OCI-LY1 (cell line): Measurements from ENCODE around the gene CATSPERZ.

Experiments
- CTCF ChIP-seq: fragments of 200-600 bp; sonication (generic), shearing (Covaris generic); IDR thresholded peaks from 2 replicates; pipeline ENCODE4 v1.5.1; 2017; ENCODE audit warnings: mild to moderate bottlenecking, antibody characterized with exemption, low read length, moderate library complexity, mixed read lengths
- EZH2 ChIP-seq: fragments of 200-600 bp; sonication (generic), shearing (Covaris generic); IDR thresholded peaks from 2 replicates; pipeline ENCODE4 v1.8.0; 2017; ENCODE audit warnings: borderline replicate concordance, mixed run types, mild to moderate bottlenecking, antibody characterized with exemption, low read length, moderate library complexity, mixed read lengths

GRCh38 chr11:64344787-64345186 is 44.6 kb downstream of the CATSPERZ start:
- no peak for TF ChIP-seq EZH2
- TF ChIP-seq CTCF, result no peak
